Measurements from ENCODE around the gene ANKRD44.

DNA sequence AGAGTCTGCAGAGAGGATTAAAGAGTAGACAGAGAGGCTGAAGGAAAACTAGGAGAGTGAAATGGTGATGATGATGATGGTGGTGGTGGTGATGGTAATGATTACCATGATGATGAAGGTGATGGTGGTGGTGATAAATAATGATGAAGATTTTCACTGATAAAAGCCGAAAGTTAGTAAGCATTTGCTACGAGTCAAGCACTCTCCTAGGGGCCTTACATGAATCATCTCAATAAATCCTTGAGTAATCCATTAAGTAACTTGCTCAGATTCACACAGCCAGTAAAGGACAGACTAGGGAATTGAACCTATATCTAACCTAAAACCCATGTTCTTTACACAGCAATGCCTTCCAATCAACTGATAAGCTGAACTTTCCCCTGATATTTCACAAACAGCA lies 277.4 kb downstream of the ANKRD44 start:
- TF ChIP-seq CTCF (conservative IDR thresholded peaks at IDR 0.05; ENCODE audit: low read length) (no peak), EZH2phosphoT487 (IDR thresholded peaks at IDR 0.05; ENCODE audit: borderline replicate concordance) (no peak)
